HG02943 (cell line): ENCODE data around the gene C15orf39.

ENCODE experiments used
- ATAC-seq: cut with Tn5 transposase; IDR thresholded peaks from one replicate; pipeline ENCODE4 v1.9.1; 2021; ENCODE audit warnings: mild to moderate bottlenecking, low read depth, moderate library complexity; ENCODE audit not compliant: unreplicated experiment

C15orf39 gene

DNA sequence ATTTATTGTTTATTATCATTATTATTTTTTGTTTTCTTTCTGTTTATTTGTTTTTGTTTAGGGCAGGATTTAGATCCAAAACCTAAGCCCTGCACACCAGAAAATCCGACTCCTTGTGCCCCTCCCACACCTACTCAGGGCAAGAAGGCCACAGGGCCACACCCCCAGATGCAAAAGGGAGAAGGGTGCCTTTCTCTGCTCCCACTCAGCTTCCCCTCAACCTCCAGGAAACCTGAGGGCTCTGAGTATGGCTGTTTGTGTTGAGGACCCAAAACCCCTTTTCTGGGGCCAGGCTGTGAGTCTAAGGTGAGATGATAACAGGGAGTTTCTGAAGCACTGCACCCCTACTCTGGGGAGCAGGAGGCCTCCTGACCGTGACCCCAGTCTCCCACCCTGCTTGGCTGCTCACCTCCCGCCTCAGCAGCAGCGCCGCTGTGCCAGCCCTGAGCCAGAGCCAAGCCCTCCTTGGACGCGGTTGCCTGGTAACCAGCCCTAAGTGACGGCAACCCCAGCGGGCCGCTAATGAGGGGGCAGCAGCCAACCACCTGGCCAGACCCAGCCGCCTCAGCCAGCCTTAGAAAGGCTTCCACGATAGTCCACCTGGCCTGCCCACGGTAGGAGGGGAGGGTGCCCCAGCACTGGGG is 6.4 kb upstream of the C15orf39 start:
- no peak for ATAC-seq

DNA sequence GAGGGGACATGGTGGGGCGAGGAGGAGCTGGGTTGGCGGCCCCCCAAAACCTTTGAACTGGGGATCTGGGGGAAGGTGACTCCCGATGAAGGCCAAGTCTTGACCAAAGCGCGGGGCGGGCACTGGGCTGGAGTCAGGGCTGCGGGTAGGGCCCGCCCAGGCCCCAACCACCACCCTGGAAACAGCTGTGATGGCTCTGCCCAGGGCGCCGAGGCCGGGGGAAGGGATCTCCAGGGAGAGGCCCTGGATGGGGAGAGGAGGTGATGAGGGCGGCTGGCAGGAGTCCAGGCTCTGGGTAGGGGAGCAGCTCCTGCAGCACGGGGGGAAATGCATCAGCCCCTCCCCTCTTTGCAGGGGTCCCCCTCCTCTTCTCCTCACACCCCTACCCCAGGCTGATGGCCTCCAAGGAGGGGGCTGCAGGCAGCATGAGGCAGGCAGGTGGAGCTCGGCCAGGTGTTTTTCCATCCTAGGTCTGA is 5.9 kb upstream of the C15orf39 start:
- no peak for ATAC-seq

- no peak for ATAC-seq
Measured at GRCh38 chr15:75197062-75197630, 4.5 kb upstream of the C15orf39 start.

DNA sequence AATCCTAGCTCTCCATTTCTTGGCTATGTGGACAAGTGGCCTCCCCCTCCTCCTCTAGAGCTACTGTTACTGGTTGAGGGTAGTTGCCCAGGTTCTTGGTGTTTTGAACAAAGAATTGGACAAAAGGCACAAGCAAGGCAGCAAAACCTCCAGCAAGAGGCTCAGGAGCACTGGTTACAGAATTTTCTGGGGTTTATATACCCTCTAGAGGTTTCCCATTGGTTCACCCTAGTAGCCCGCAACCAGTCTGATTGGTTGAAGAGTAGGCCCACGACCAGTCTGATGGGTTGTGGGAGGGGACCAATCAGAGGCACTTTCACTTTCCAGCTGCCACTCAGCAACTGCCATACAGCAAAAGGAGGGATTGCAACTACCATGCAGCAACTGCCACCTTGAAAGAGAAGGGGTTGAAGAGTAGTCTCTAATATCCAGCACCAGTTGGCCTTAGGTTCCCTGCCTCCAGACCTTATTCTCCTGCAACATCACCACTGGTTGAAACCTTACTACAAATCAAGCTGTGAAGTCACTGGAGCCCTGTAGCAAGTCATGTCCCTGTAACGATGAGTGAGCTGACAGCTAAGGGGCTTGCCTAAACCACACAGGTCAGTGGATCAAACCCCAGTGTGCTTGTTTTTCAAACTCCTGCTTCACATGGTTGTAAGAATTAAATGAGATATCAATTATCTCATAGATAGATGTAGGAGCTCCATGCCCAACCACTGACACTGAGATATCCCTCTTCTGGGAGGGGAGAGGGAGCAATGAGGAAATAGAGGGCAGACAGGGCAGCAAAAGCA is 2.9 kb upstream of the C15orf39 start:
- no peak for ATAC-seq

DNA sequence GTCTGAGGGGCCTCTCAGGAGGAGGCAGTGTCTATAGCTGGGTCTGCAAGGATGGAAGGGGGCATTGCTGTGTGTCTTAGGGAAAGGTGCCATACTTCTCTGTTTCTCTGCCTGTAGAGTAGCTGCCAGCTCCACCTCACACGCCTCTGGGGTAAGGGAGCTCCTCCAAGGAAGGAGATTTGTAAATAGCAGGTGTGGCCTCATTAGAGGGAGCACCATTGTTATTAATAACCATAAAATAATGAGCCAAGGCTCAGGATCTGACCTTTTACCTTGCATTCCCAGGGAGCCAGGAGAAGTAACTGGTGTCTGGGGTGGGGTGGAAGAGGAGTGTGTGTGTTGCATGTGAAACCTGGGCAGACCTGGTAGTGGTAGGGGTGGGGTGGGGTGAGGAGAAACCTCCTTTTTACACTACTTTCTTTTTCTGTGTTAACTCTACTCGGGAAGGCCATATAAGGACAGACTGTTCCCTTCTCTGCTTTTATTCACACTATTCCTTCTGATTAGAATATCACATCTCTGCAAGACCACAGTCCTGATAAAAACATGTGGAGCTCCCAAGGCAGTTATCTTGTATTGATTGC is 2.2 kb upstream of the C15orf39 start:
- no peak for ATAC-seq

DNA sequence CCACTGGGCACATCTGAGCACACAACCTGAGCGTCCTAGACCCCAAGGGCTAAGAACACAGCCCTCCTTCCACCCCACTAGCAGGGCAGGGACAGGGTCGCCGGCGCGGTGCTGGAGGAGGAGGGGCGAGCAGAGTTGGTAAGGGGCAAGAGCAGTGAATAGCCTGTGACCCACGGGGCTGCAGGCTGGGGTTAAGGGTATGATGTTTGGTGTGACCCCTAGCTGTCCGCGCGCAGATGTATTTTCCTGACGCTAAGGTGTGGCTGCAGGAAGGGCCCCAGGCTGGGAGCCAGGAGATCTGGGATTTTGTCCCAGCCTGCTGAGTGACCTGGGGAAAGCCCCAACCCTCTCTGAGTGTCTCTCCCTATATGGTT is 1.3 kb upstream of the C15orf39 start:
- no peak for ATAC-seq

GRCh38 chr15:75200765-75201615 is 692 bp upstream of the C15orf39 start:
- no peak for ATAC-seq

GRCh38 chr15:75202251-75203016 is 752 bp downstream of the C15orf39 start:
- peak; percentile 19 for ATAC-seq

GRCh38 chr15:75203017-75203907 is 1.6 kb downstream of the C15orf39 start:
- ATAC-seq = no peak

- no peak for ATAC-seq
Measured at GRCh38 chr15:75203908-75204263, 2.2 kb downstream of the C15orf39 start.

DNA sequence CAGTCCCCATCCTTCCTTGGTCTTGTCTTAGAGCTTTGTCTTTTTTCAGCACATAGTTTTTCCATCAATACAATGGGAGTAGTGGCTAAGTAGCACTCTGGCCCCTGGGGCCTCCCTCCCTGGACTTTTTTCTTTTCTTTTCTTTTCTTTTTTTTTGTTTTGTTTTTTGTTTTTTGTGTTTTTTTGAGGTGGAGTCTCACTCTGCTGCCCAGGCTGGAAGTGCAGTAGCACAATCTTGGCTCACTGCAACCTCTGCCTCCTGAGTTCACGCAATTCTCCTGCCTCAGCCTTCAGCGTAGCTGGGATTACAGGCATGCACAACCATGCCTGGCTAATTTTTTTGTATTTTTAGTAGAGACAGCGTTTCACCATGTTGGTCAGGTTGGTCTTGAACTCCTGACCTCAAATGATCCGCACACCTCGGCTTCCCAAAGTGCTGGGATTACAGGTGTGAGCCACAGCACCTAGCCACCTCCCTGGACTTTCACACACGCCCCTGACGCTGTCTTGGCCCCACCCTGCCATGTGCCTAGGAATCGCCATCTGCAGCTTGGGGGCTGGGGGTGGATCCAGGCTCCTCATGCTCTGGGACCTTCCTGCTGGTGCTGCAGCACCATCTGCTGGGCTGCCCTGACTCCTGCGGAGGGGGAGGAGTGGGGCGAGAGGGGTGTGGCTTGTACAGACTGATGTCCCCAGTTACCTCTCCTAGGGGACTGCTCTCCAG is 2.8 kb downstream of the C15orf39 start:
- ATAC-seq = no peak

- no peak for ATAC-seq
Measured at GRCh38 chr15:75205064-75205395, 3.3 kb downstream of the C15orf39 start.

GRCh38 chr15:75206006-75206405 is 4.3 kb downstream of the C15orf39 start:
- no peak for ATAC-seq

GRCh38 chr15:75206803-75207617 is 5.3 kb downstream of the C15orf39 start:
- ATAC-seq = no peak

DNA sequence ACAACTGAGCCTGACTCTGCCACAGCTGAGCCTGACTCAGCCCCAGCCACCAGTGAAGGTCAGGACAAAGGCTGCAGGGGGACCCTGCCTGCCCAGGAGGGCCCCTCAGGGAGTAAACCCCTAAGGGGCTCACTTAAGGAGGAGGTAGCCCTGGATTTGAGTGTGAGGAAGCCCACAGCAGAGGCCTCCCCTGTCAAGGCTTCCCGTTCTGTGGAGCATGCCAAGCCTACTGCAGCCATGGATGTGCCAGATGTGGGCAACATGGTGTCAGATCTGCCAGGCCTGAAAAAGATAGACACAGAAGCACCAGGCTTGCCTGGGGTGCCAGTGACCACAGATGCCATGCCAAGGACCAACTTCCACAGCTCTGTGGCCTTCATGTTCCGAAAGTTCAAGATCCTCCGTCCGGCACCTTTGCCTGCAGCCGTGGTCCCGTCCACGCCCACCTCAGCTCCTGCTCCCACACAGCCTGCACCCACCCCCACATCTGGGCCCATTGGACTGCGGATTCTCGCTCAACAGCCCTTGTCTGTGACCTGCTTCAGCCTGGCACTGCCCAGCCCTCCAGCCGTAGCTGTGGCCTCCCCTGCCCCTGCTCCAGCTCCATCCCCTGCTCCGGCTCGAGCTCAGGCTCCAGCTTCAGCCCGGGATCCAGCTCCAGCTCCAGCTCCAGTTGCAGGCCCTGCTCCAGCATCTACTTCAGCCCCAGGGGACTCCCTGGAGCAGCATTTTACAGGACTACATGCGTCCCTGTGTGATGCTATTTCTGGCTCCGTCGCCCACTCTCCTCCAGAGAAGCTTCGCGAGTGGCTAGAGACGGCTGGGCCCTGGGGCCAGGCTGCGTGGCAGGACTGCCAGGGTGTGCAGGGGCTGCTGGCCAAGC is 6.2 kb downstream of the C15orf39 start:
- ATAC-seq = no peak

DNA sequence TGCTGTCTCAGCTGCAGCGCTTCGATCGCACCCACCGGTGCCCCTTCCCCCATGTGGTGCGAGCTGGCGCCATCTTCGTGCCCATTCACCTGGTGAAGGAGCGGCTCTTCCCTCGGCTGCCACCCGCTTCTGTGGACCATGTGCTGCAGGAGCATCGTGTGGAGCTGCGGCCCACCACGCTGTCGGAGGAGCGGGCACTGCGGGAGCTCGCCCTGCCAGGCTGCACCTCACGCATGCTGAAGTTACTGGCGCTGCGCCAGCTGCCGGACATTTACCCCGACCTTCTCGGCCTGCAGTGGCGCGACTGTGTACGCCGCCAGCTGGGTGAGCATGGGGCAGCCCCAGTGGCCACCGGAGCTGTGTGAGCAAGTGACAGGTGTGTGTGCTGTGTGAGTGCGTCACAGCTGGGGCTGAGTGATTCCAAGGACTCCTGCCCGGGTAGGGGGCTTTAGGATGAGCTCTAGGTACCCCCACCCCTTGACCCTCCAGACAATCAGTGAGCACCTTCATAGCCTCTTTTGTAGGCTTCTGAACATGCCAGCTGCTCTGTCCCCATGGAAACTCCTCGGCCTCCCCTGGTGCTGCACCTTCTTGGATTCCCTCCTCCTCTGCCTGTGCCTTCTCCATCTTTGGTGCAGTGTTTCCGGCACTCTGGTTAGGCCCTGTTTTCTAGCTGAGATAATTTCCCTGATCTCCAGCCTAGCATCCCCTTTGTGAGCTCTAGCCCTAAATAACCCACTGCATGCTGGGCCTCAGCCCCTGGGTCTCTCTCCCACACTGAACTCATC is 7.0 kb downstream of the C15orf39 start:
- ATAC-seq = no peak
